ENCODE data around the gene KDM5B.

DNA sequence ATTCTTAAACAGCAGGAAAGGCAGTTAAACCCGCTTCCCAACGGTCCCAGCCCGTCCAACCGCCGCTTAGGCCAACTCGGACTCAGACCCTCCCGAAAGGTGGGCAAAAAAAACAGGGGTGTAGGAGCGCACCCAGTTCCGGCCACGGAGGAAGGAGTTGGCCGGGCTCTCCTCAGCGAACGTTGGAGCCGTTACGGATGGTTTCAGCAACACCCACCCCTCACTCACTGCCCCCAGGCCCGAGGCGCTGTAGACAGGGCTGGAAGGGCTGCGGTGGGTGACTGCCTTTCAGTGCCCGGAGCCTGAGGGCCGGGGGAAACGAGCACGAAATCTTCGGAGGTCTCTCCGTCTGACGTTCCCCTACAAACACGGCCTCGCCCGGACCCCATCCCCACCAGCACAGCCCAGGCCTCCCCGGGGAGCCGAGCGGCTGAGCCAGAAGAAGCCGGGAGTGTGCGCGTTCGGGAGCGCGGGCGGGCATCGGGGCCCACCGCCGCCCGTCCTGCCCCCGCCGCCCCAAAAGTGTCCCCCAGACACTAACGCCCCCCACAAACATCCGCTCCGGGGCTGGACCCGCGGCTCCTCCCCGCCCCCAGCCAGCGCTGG is 1.3 kb downstream of the KDM5B start:
- no peak for TF ChIP-seq CTCF (conservative IDR thresholded peaks at IDR 0.05; ENCODE audit: low read depth, low read length)
- no peak for TF ChIP-seq EZH2 (IDR thresholded peaks at IDR 0.05; ENCODE audit: borderline replicate concordance, low read depth, low read length, poor library complexity, severe bottlenecking)
